Body of pancreas (tissue), 4 donors: Measurements from ENCODE around the gene TTC7B.

Experiments used
- CTCF ChIP-seq, 7 experiments: fragments of 450-650 bp in 4 of 7; fragments of 200-600 bp in 3 of 7; sonication (generic) in 3 of 7; IDR thresholded peaks; one replicate each; pipeline ENCODE4 v1.5.1; 2016 to 2019; ENCODE audit warnings: antibody characterized with exemption in 7 of 7
- POLR2A ChIP-seq, 3 donors: fragments of 450-650 bp; IDR thresholded peaks; one replicate each; pipeline ENCODE4 v1.6.1; 2016; ENCODE audit warnings: antibody characterized with exemption in 3 of 3, mild to moderate bottlenecking in 2 of 3

DNA sequence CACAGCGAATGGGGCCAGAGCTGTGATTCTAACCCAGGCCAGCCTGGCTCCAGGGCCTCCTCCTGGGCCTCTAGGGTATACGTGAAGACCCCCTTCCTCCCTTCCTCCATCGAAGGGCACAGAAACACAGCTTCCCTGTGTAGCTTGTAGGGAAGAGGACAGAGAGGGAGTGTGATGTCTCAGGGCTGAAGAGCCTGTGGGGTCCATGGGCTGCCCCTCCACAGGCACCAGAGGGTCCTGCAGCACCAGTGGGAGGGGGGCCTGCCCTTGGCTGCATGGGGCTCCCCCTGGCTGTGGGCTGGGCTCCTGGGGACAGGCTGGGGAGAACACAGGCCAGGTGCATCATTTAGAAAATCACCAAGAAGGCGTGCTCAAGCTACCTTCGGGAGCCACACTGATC lies 240.9 kb downstream of the TTC7B start:
- no peak for TF ChIP-seq CTCF (IDR thresholded peaks at IDR 0.05)
- no peak for TF ChIP-seq POLR2A (IDR thresholded peaks at IDR 0.05)
